Progenitor cell of endocrine pancreas (in vitro differentiated cells): ENCODE measurements around the gene RAB44. TPM values are rescaled to one million over a fixed set of nuclear protein-coding genes. Genes with fewer than 3 reads are reported as not detected.

Source experiments
- DNase-seq: peaks from one replicate; pipeline ENCODE4 v3.0.0; 2021; ENCODE audit warnings: low spot score; ENCODE audit not compliant: unreplicated experiment
- H3K27ac Mint-ChIP-seq: 2 replicates; pipeline ENCODE4 v1.8.0; 2021; ENCODE audit warnings: mild to moderate bottlenecking, moderate library complexity, mixed read lengths
- H3K27me3 Mint-ChIP-seq: 2 replicates; pipeline ENCODE4 v1.8.0; 2021; ENCODE audit warnings: mixed read lengths
- H3K36me3 Mint-ChIP-seq: 2 replicates; pipeline ENCODE4 v1.8.0; 2022; ENCODE audit warnings: mixed read lengths; ENCODE audit not compliant: insufficient read depth
- H3K4me1 Mint-ChIP-seq: 2 replicates; pipeline ENCODE4 v1.8.0; 2021; ENCODE audit warnings: low read depth, mixed read lengths
- H3K4me3 Mint-ChIP-seq: 2 replicates; pipeline ENCODE4 v1.8.0; 2021; ENCODE audit warnings: low read depth, mild to moderate bottlenecking, moderate library complexity, mixed read lengths
- H3K9me3 Mint-ChIP-seq: 2 replicates; pipeline ENCODE4 v1.8.0; 2021; ENCODE audit warnings: low read depth, mixed read lengths
- total RNA-seq: library from RNA; stranded (reverse); gene quantifications from 2 replicates; pipeline ENCODE4 v1.2.1, GENCODE V29; 2021
- TF ChIP-seq, protein P1 (sequence below): fragments of 200-600 bp; sonication (generic); IDR thresholded peaks from one replicate; pipeline ENCODE4 v1.5.0; 2021; ENCODE audit warnings: antibody characterized with exemption, mild to moderate bottlenecking; ENCODE audit not compliant: unreplicated experiment

Gene RAB44
- total RNA-seq, 1 donor from 2014 or later = not detected

DNA sequence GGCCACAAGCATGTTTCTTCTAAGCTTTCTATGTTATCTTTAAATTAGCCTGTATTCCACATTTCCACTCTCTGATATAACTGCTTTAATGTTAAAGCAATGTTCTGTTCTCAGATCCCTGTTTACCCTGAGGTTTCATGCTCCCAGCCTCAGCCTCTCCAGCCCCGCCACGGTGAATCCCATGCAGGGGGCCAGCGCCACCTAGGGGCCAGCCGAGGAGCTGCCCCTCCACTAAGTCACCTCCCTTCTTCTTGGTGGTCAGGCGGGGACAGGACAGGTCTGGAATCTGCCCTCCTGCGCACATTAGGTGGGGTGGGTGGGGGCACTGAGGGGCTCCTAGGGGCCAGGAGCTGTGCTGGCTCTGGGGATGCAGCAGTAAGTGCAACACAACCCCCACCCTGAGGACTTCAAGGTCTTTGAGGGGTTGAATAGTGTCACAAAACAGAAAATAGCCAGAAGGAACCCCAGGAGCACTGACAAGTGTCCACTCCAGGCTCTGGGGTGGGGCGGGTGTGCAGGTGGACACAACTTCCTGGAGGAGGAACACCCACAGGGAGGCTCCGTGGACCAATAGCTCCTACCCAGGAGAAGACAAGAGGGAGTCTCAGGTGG, 61.6 kb downstream of the RAB44 start:
- Mint-ChIP-seq H3K27ac (no peak overlapping the region), H3K9me3 (no peaks in the 10 kb centered on the region), H3K36me3 (no peaks in the 10 kb centered on the region), H3K4me1 (no peaks in the 10 kb centered on the region), H3K4me3 (no peak overlapping the region), H3K27me3 (peaks cover 27% of the 10 kb centered on the region)
- peak; percentile 76 for DNase-seq
- TF ChIP-seq, protein P1, sequence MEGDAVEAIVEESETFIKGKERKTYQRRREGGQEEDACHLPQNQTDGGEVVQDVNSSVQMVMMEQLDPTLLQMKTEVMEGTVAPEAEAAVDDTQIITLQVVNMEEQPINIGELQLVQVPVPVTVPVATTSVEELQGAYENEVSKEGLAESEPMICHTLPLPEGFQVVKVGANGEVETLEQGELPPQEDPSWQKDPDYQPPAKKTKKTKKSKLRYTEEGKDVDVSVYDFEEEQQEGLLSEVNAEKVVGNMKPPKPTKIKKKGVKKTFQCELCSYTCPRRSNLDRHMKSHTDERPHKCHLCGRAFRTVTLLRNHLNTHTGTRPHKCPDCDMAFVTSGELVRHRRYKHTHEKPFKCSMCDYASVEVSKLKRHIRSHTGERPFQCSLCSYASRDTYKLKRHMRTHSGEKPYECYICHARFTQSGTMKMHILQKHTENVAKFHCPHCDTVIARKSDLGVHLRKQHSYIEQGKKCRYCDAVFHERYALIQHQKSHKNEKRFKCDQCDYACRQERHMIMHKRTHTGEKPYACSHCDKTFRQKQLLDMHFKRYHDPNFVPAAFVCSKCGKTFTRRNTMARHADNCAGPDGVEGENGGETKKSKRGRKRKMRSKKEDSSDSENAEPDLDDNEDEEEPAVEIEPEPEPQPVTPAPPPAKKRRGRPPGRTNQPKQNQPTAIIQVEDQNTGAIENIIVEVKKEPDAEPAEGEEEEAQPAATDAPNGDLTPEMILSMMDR = peak; percentile 96

DNA sequence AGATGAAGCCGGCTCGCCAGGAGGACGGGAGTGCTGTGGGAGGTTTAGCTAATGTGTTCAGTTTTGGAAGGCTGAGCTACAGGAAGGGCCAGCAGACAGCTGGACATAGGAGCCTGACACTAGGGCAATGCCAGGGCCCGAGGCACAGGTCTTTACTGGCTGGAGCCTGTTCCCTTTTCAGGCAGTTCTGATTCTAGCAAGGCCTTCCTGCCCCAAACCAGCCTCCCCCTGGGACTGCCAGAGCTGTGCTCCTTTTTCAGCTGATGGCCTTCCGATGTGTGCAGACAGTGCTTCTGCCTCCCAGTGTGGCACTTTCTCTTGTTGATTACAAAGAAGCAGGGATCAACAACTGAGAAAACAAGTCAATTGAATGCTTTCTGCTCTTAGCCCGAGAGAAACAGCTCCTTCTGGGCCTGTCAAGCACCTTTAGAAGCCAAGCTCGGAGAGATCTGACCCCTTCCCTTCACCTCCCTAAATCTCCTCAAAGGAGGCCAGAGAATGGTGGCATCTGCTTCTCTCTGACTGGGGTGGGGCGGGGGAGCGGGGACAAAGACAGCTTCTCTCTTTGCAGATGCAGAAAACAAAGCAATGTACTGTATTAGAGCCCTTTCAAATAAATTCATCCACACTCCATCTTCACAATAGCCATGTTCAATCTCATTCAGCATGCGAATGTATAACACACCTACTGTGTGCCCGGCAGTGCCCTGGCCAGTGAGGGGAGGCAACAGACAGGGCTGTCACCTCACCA, 63.2 kb downstream of the RAB44 start:
- Mint-ChIP-seq H3K4me1 (no peaks in the 10 kb centered on the region), H3K27me3 (peaks cover 27% of the 10 kb centered on the region), H3K36me3 (no peaks in the 10 kb centered on the region), H3K4me3 (no peak overlapping the region), H3K27ac (no peak overlapping the region), H3K9me3 (no peaks in the 10 kb centered on the region)
- no peak for DNase-seq
- TF ChIP-seq, protein P1 = no peak

DNA sequence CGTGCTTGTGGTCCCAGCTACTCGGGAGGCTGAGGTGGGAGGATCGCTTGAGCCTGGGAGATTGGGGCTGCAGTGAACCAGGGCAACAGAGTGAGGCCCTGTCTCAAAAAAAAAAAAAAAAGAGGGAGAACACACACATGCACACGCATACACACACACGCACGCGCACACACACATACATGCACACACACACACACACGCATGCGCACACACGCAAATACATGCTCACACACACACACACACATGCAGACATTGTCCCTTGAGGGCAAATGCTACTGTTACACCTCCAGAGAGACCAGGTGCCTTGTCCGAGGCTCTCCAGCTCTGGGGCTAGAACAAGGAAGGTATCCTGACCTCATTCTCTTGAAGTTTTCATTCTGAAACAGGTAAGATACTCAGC, 64.5 kb downstream of the RAB44 start:
- Mint-ChIP-seq H3K36me3 (no peaks in the 10 kb centered on the region), H3K9me3 (no peaks in the 10 kb centered on the region), H3K27me3 (peaks cover 20% of the 10 kb centered on the region), H3K4me1 (no peaks in the 10 kb centered on the region), H3K27ac (no peak overlapping the region), H3K4me3 (no peak overlapping the region)
- no peak for DNase-seq
- TF ChIP-seq, protein P1 = no peak

DNA sequence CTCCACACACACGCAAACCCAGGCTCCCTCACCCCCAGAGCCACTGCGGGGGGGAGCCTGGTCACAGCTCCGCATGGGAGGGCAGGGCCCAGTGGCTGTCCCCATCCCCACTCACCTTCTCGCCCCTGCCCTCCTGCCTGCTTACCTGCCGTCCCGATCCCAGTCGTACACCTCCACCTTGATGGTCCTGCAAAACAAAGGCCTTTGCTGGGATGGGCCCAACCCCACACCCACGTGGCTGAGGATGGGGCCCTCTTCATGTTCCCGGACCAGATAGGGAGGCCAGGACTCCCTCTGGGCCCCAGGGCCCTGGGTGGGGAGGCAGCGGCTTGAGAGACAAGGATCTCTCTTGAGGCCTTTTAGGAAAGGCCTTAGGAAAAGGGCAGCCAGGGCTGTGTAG, 67.6 kb downstream of the RAB44 start:
- Mint-ChIP-seq H3K27ac (no peak overlapping the region), H3K36me3 (no peaks in the 10 kb centered on the region), H3K4me3 (no peak overlapping the region), H3K9me3 (no peaks in the 10 kb centered on the region), H3K4me1 (peaks cover 2% of the 10 kb centered on the region), H3K27me3 (peaks cover 7% of the 10 kb centered on the region)
- no peak for DNase-seq
- TF ChIP-seq, protein P1 = no peak

DNA sequence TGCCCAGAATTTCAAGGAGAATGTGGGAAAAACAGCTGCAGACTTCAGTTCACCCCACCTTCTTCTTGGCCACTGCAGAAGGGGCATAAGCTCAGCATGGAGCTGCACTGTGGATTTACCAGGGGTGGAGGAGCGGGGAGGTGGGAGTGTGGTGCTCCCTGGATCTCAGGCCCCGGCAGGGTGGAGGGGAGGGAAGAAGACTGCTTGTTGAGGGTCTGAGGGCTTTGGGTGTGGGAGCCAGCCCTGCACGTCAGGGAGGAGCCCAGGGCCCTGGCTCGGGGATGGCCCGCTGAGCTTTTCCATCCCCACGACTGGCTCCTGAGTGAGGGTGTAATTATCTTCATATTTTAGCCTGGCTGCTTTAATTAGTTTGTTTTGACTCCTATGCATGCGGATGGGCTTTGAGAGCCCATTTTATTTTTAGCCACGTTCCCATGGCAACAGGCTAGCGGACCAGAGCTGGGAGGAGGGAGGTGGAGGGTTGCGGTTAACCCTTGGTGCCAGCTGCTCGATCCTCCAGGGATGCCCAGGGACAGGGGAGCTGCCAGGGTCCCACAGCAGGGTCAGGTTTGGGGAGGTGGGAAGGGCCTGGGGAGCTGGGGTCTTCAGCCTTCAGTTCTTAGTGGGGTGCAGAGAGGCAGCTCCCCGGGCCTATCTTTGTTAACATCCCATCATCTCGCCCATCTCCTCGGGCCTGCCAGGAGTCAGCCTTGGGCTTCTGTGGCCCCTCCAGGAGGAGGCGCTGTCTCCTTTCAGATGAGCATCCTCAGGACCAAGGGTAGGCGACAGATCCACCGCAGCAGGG, 68.2 kb downstream of the RAB44 start:
- H3K27ac Mint-ChIP-seq = no peak overlapping the region

More for the DNA sequence above, 68.2 kb downstream of the RAB44 start:
- Mint-ChIP-seq H3K4me3 (no peak overlapping the region), H3K4me1 (peaks cover 2% of the 10 kb centered on the region), H3K36me3 (no peaks in the 10 kb centered on the region), H3K27me3 (peaks cover 10% of the 10 kb centered on the region), H3K9me3 (no peaks in the 10 kb centered on the region)
- TF ChIP-seq, protein P1 = peak; percentile 83
- DNase-seq = peak; percentile 67
